Liver (tissue), 9 donors: Measurements from ENCODE around the gene STK11. TPM values are rescaled to one million over a fixed set of nuclear protein-coding genes. Genes with fewer than 3 reads are reported as not detected.

Source experiments
- DNase-seq: peaks from one replicate; pipeline ENCODE4 v3.0.0-alpha.2; 2017; ENCODE audit warnings: low spot score
- H3K27ac ChIP-seq, 2 donors: one replicate each; pipeline ENCODE4 v1.7.0; 2013; ENCODE audit warnings: inconsistent platforms in 2 of 2, low read length in 2 of 2, control low read depth in 1 of 2, low read depth in 1 of 2, mild to moderate bottlenecking in 1 of 2
- H3K27me3 ChIP-seq, 4 donors: one replicate each; pipeline versions ENCODE4 v1.6.1 to v1.7.0; 2013; ENCODE audit warnings: low read length in 3 of 4, inconsistent platforms in 1 of 4, mild to moderate bottlenecking in 1 of 4, moderate library complexity in 1 of 4; ENCODE audit not compliant: control insufficient read depth in 4 of 4, insufficient read depth in 4 of 4
- H3K36me3 ChIP-seq, 4 donors: one replicate each; pipeline versions ENCODE4 v1.6.1 to v1.7.0; 2013; ENCODE audit warnings: low read length in 3 of 4, mild to moderate bottlenecking in 3 of 4, low read depth in 1 of 4, moderate library complexity in 1 of 4; ENCODE audit not compliant: control insufficient read depth in 4 of 4, insufficient read depth in 3 of 4
- H3K4me1 ChIP-seq, 4 donors: one replicate each; pipeline versions ENCODE4 v1.6.1 to v1.7.0; 2013; ENCODE audit warnings: low read length in 3 of 4, mild to moderate bottlenecking in 3 of 4, moderate library complexity in 1 of 4; ENCODE audit not compliant: control insufficient read depth in 4 of 4, insufficient read depth in 4 of 4
- H3K4me3 ChIP-seq, 3 donors: one replicate each; pipeline versions ENCODE4 v1.6.1 to v1.7.0; 2013; ENCODE audit warnings: low read length in 3 of 3, control low read depth in 1 of 3, low read depth in 1 of 3, mild to moderate bottlenecking in 1 of 3
- H3K9ac ChIP-seq, 2 donors: one replicate each; pipeline ENCODE4 v1.7.0; 2013; ENCODE audit warnings: low read length in 2 of 2, mild to moderate bottlenecking in 2 of 2, moderate library complexity in 2 of 2, control low read depth in 1 of 2, low read depth in 1 of 2
- H3K9me3 ChIP-seq, 4 donors: one replicate each; pipeline versions ENCODE4 v1.6.1 to v1.7.0; 2013; ENCODE audit warnings: low read length in 3 of 4; ENCODE audit not compliant: control insufficient read depth in 4 of 4
- ATF3 ChIP-seq: IDR thresholded peaks from 2 replicates; pipeline ENCODE4 v1.6.1; 2016; ENCODE audit warnings: antibody characterized with exemption
- CTCF ChIP-seq: fragments of 150-350 bp; IDR thresholded peaks from 2 replicates; pipeline ENCODE4 v1.5.1; 2017; ENCODE audit warnings: improper control_type of control experiment, low read depth, low read length; ENCODE audit not compliant: missing input control
- FOXA1 ChIP-seq: IDR thresholded peaks from 2 replicates; pipeline ENCODE4 v1.6.1; 2016; ENCODE audit warnings: antibody characterized with exemption
- HNF4A ChIP-seq, 2 donors: conservative IDR thresholded peaks; 2 replicates each; pipeline ENCODE4 v1.6.1; 2016; ENCODE audit warnings: antibody characterized with exemption in 2 of 2, mild to moderate bottlenecking in 2 of 2
- HNF4G ChIP-seq: IDR thresholded peaks from 2 replicates; pipeline ENCODE4 v1.6.1; 2016; ENCODE audit warnings: antibody characterized with exemption
- JUND ChIP-seq, 2 donors: IDR thresholded peaks; 2 replicates each; pipeline ENCODE4 v1.6.1; 2016; ENCODE audit warnings: antibody characterized with exemption in 2 of 2
- MAX ChIP-seq: IDR thresholded peaks from 2 replicates; pipeline ENCODE4 v1.6.1; 2016; ENCODE audit warnings: antibody characterized with exemption
- RAD21 ChIP-seq, 2 donors: IDR thresholded peaks; 2 replicates each; pipeline ENCODE4 v1.6.1; 2016; ENCODE audit warnings: antibody characterized with exemption in 2 of 2, mild to moderate bottlenecking in 2 of 2
- REST ChIP-seq: IDR thresholded peaks from 2 replicates; pipeline ENCODE4 v1.6.1; 2016; ENCODE audit warnings: antibody characterized with exemption, mild to moderate bottlenecking
- RXRA ChIP-seq, 2 donors: IDR thresholded peaks; 2 replicates each; pipeline ENCODE4 v1.6.1; 2017 to 2018; ENCODE audit warnings: antibody characterized with exemption in 2 of 2, mild to moderate bottlenecking in 1 of 2
- SP1 ChIP-seq: IDR thresholded peaks from 2 replicates; pipeline ENCODE4 v1.6.1; 2018; ENCODE audit warnings: antibody characterized with exemption, mild to moderate bottlenecking
- TAF1 ChIP-seq: conservative IDR thresholded peaks from 2 replicates; pipeline ENCODE4 v1.6.1; 2016; ENCODE audit warnings: antibody characterized with exemption, mild to moderate bottlenecking
- YY1 ChIP-seq: IDR thresholded peaks from 2 replicates; pipeline ENCODE4 v1.6.1; 2016; ENCODE audit warnings: antibody characterized with exemption, mild to moderate bottlenecking
- ZBTB33 ChIP-seq: IDR thresholded peaks from 2 replicates; pipeline ENCODE4 v1.6.1; 2016; ENCODE audit warnings: antibody characterized with exemption
- WGBS: extraction: QIAGEN DNeasy Blood & Tissue Kit; methylation state at CpG from one replicate; pipeline ENCODE4 v1.1.7; 2013; 5-methylcytosine and 5-hydroxymethylcytosine counted together
- polyA plus RNA-seq, 2 donors: library from polyadenylated mRNA; stranded (reverse) in 1 of 2; unstranded in 1 of 2; fragments of 200-250 nt in 1 of 2; fragments of >200 nt in 1 of 2; fragmentation: Nextera tagmentation in 1 of 2; extraction: Ambion mirVana in 1 of 2; gene quantifications; one replicate each; pipeline versions ENCODE4 v1.2.1 to v1.2.3, GENCODE V29; 2013 to 2015
- total RNA-seq, 2 donors: library from RNA; depleted of rRNA; stranded (reverse); fragments of >200 nt; gene quantifications; one replicate each; pipeline ENCODE4 v1.2.3, GENCODE V29; 2014
- donor health status: healthy.
- donor health status: healthy.
- donor health status: healthy.
- donor health status: healthy.
- donor health status: healthy.

STK11 gene
- total and polyA plus RNA-seq, 4 donors = 3.0 to 126 (median 35.5) TPM

GRCh38 chr19:1234955-1235380 lies 29.4 kb downstream of the STK11 start (continued):
- TF ChIP-seq CTCF (no peak), ATF3 (no peak), RXRA (IDR thresholded peaks at IDR 0.05) (no peak), TAF1 (no peak), YY1 (no peak), JUND (IDR thresholded peaks at IDR 0.05) (no peak), HNF4A (conservative IDR thresholded peaks at IDR 0.05) (no peak), MAX (no peak), HNF4G (no peak)

- no peak for DNase-seq
- H3K9me3 ChIP-seq = no peaks in the 10 kb centered on the region
Measured at GRCh38 chr19:1235625-1236538, 30.3 kb downstream of the STK11 start.

More at GRCh38 chr19:1235625-1236538, 30.3 kb downstream of the STK11 start:
- Histone ChIP-seq H3K27me3 (no peaks in the 10 kb centered on the region), H3K27ac (no peak overlapping the region), H3K36me3 (no peaks in the 10 kb centered on the region), H3K4me3 (no peak overlapping the region), H3K9ac (no peak overlapping the region), H3K4me1 (peaks cover 2 to 26% (median 12%) of the 10 kb centered on the region in 4 donors)
- no peak for TF ChIP-seq TAF1
- no peak for TF ChIP-seq SP1
- no peak for TF ChIP-seq REST
- TF ChIP-seq RAD21 (IDR thresholded peaks at IDR 0.05) = no peak
- no peak for TF ChIP-seq FOXA1
- no peak for TF ChIP-seq ZBTB33
- WGBS = 84% methylated on average over 39 of the region's 39 CpGs
